ENCODE measurements around the gene IRX1. TPM values are rescaled to one million over a fixed set of nuclear protein-coding genes. Genes with fewer than 3 reads are reported as not detected.

The IRX1 gene
- polyA plus RNA-seq, 2 of the 4 experiments (the other 2 are of a cell fraction), result not detected

DNA sequence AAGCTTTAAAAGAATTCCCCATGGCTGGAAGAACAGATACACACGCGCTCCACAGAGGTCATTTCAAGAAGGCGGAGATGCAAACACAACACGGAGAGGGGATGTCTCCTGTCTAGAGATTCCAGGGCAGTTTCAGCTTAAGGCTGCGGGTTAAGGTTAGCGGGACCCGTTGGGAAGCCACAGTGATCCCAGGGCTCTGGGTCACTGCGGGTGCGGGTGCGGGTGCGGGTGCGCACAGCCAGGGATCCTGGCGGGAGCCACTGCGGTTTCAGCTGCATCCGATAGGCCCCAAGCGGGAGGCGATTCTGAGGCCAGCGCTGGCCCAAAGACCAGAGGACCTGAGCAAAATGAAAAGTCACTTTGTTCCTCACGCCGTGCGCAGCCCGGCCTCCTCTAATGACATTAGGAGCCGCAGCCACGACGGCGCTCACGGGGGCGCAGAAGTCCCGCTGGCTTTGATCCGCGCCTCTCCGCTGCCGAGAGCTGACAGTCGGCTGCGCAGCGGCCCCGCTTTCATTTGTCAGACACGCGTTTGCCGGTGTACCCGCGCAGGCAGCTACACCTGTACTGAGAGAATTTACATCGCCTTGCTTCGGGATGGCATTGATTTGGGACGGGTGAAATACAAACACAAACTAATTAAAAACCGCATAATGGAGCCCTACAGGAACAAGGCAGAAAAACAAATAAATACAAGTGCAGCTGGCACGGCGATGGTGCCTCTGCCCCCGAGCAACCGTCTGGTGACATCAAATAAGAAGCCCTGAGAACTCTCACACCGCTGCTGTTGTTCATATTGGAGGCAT, 5.3 kb upstream of the IRX1 start:
- FAIRE-seq (no peak), DNase-seq (ENCODE audit: low read depth in 1 of 2, low spot score in 1 of 2) (no peak), ATAC-seq (no peak)
- no peak overlapping the region for H3K4me2 ChIP-seq
- H3K4me1 ChIP-seq, result no peaks in the 10 kb centered on the region
- no peak overlapping the region for H3K4me3 ChIP-seq
- no peaks in the 10 kb centered on the region; the same call in 2 of the 3 replicates for H3K9me3 ChIP-seq
- 59% methylated on average over 34 of the region's 51 CpGs for WGBS (ENCODE audit: missing lambda C conversion rate)
- POLR2A ChIA-PET, result no interaction called here
- H3K27ac ChIP-seq, result no peak overlapping the region
- CTCF ChIA-PET, result no interaction called here
- TF ChIP-seq NR3C1 (IDR thresholded peaks at IDR 0.05) (no peak), TFCP2L1 (CRISPR knock-in tag; IDR thresholded peaks at IDR 0.05) (no peak), CEBPB (IDR thresholded peaks at IDR 0.05) (no peak), JUN (IDR thresholded peaks at IDR 0.05) (no peak), SMC3 (IDR thresholded peaks at IDR 0.05) (no peak), RNF2 (IDR thresholded peaks at IDR 0.05; ENCODE audit: borderline replicate concordance, low read depth) (no peak)

DNA sequence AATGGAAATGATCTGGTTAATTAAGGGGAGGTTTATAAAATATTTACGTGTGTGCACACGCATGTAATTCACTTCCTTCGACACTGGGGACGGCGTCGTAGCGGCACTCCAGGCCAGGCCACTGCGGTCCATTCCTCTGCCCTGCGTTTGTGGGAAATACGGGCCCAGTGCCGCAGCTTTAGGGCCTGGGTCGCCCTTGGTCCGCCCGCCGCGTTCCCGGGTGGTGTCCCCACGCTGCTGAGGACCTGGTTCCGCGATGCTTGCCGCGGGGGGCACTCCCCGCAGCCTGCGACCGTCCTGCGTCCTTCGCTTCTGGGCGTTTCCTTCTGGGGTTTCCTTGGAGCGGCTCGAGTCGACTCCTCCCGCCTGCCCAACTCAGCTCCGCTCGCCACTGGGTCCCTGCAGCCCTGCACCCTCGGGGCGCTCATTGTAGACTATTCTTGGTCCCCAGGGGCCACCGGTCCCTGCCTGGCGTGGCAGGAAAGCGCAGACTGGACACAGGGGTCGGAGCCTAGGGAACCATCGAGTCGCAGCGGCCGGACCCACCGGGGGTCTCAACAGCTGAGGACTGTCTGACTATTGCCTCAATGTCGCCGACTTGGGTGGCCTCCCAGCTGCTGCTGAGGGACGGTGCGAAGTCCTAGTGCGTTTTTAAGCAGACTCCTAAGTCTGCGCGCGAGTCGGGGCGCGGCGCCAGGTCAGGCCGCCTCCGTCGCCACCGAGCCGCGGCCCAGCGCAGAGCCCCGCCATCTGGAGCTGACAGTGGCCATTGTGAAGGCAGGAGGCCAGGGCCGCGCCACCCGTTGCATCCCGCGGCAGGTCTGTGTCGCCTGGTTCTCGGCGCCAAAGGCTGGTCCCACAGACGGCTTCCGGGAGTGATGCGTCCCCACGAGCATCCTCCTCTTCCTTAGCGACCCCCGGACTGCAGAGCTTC, 4.4 kb upstream of the IRX1 start:
- ChIA-PET POLR2A (no interaction called here), CTCF (no interaction called here)
- H3K4me1 ChIP-seq, result no peaks in the 10 kb centered on the region
- DNase-seq (ENCODE audit: low read depth in 1 of 2, low spot score in 1 of 2) (no peak), ATAC-seq (no peak), FAIRE-seq (no peak)
- 63% methylated on average over 47 of the region's 79 CpGs for WGBS (ENCODE audit: missing lambda C conversion rate)
- H3K4me3 ChIP-seq, result no peak overlapping the region
- TF ChIP-seq GATA3 (IDR thresholded peaks at IDR 0.05; ENCODE audit: borderline replicate concordance) (no peak), RAD21 (conservative IDR thresholded peaks at IDR 0.05 in 1 of 2, IDR thresholded peaks at IDR 0.05 in 1 of 2) (no peak), POLR2A (IDR thresholded peaks at IDR 0.05; ENCODE audit: low read length) (no peak), RFX5 (IDR thresholded peaks at IDR 0.05) (no peak), MYC (IDR thresholded peaks at IDR 0.05; ENCODE audit: borderline replicate concordance, low read length) (no peak), CBX8 (IDR thresholded peaks at IDR 0.05) (no peak), HEYL (CRISPR knock-in tag; IDR thresholded peaks at IDR 0.05) (no peak), TP53 (CRISPR knock-in tag; IDR thresholded peaks at IDR 0.05) (no peak), SMC3 (IDR thresholded peaks at IDR 0.05) (no peak), CEBPB (IDR thresholded peaks at IDR 0.05) (no peak), HDAC2 (IDR thresholded peaks at IDR 0.05) (no peak), HOXB13 (CRISPR knock-in tag; IDR thresholded peaks at IDR 0.05; ENCODE audit: low read depth) (no peak)
- TF ChIP-seq, protein P1, sequence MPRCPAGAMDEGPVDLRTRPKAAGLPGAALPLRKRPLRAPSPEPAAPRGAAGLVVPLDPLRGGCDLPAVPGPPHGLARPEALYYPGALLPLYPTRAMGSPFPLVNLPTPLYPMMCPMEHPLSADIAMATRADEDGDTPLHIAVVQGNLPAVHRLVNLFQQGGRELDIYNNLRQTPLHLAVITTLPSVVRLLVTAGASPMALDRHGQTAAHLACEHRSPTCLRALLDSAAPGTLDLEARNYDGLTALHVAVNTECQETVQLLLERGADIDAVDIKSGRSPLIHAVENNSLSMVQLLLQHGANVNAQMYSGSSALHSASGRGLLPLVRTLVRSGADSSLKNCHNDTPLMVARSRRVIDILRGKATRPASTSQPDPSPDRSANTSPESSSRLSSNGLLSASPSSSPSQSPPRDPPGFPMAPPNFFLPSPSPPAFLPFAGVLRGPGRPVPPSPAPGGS (IDR thresholded peaks at IDR 0.05), result no peak
- TF ChIP-seq, protein P2, sequence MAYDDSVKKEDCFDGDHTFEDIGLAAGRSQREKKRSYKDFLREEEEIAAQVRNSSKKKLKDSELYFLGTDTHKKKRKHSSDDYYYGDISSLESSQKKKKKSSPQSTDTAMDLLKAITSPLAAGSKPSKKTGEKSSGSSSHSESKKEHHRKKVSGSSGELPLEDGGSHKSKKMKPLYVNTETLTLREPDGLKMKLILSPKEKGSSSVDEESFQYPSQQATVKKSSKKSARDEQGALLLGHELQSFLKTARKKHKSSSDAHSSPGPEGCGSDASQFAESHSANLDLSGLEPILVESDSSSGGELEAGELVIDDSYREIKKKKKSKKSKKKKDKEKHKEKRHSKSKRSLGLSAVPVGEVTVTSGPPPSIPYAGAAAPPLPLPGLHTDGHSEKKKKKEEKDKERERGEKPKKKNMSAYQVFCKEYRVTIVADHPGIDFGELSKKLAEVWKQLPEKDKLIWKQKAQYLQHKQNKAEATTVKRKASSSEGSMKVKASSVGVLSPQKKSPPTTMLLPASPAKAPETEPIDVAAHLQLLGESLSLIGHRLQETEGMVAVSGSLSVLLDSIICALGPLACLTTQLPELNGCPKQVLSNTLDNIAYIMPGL (CRISPR knock-in tag; IDR thresholded peaks at IDR 0.05; ENCODE audit: borderline replicate concordance), result no peak
- H3K4me2 ChIP-seq, result no peak overlapping the region
- H3K27ac ChIP-seq, result no peak overlapping the region
- H3K9me3 ChIP-seq, result no peaks in the 10 kb centered on the region; the same call in 2 of the 3 replicates

DNA sequence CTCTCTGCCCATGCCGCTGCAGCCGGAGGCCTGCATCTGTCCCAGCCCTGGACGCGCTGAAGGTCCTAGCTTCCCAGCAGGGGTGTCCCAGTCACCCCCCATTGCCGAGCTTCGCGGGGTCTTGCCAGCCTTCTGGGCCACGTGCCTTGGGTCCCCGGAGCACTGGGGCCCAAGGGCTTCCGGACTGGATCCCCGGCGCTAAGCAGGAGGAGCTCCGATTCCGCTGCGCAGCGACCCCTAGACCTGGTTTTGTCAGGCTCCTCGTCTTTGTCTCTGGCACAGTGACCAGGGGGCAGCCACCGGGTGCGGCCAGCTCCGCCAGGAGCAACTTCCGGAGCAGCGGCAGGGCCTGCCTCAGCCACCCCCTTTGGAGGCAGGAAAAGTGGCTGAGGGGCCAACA, 3.3 kb upstream of the IRX1 start:
- POLR2A ChIA-PET, result no interaction called here
- Histone ChIP-seq H3K27ac (no peak overlapping the region), H3K9me3 (no peaks in the 10 kb centered on the region; the same call in 2 of the 3 replicates), H3K4me1 (no peaks in the 10 kb centered on the region), H3K4me2 (no peak overlapping the region), H3K4me3 (no peak overlapping the region)
- WGBS (ENCODE audit: missing lambda C conversion rate), result 63% methylated on average over 19 of the region's 22 CpGs
- CTCF ChIA-PET, result no interaction called here
- no peak for FAIRE-seq
- no peak for ATAC-seq
- TF ChIP-seq NR3C1 (IDR thresholded peaks at IDR 0.05) (no peak), PHF8 (IDR thresholded peaks at IDR 0.05; ENCODE audit: borderline replicate concordance, low read depth) (no peak), EHF (CRISPR knock-in tag; IDR thresholded peaks at IDR 0.05) (no peak), HOXB13 (CRISPR knock-in tag; IDR thresholded peaks at IDR 0.05; ENCODE audit: low read depth) (no peak), CBX8 (IDR thresholded peaks at IDR 0.05) (no peak), ZNF302 (CRISPR knock-in tag; IDR thresholded peaks at IDR 0.05) (no peak)
- TF ChIP-seq, protein P3, sequence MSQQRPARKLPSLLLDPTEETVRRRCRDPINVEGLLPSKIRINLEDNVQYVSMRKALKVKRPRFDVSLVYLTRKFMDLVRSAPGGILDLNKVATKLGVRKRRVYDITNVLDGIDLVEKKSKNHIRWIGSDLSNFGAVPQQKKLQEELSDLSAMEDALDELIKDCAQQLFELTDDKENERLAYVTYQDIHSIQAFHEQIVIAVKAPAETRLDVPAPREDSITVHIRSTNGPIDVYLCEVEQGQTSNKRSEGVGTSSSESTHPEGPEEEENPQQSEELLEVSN (IDR thresholded peaks at IDR 0.05; ENCODE audit: borderline replicate concordance, low read depth), result no peak
- TF ChIP-seq, protein P4, sequence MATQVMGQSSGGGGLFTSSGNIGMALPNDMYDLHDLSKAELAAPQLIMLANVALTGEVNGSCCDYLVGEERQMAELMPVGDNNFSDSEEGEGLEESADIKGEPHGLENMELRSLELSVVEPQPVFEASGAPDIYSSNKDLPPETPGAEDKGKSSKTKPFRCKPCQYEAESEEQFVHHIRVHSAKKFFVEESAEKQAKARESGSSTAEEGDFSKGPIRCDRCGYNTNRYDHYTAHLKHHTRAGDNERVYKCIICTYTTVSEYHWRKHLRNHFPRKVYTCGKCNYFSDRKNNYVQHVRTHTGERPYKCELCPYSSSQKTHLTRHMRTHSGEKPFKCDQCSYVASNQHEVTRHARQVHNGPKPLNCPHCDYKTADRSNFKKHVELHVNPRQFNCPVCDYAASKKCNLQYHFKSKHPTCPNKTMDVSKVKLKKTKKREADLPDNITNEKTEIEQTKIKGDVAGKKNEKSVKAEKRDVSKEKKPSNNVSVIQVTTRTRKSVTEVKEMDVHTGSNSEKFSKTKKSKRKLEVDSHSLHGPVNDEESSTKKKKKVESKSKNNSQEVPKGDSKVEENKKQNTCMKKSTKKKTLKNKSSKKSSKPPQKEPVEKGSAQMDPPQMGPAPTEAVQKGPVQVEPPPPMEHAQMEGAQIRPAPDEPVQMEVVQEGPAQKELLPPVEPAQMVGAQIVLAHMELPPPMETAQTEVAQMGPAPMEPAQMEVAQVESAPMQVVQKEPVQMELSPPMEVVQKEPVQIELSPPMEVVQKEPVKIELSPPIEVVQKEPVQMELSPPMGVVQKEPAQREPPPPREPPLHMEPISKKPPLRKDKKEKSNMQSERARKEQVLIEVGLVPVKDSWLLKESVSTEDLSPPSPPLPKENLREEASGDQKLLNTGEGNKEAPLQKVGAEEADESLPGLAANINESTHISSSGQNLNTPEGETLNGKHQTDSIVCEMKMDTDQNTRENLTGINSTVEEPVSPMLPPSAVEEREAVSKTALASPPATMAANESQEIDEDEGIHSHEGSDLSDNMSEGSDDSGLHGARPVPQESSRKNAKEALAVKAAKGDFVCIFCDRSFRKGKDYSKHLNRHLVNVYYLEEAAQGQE (IDR thresholded peaks at IDR 0.05), result no peak
- DNase-seq (ENCODE audit: low read depth in 1 of 2, low spot score in 1 of 2), result no peak
